Right lobe of liver (tissue), 6 donors: ENCODE data around the gene APOC3. TPM values are rescaled to one million over a fixed set of nuclear protein-coding genes. Genes with fewer than 3 reads are reported as not detected.

Experiments used
- ATAC-seq, 4 donors: fragments of 200-7000 bp; cut with Tn5 transposase; one replicate each; pipeline ENCODE4 v1.9.1; 2020; ENCODE audit warnings: mild to moderate bottlenecking in 4 of 4, moderate library complexity in 4 of 4
- DNase-seq, 3 donors: peaks; one replicate each; pipeline ENCODE4 v3.0.0-alpha.2; 2020
- H3K27ac ChIP-seq, 3 donors: fragments of 200-600 bp; one replicate each; pipeline ENCODE4 v1.8.0; 2022
- H3K27me3 ChIP-seq, 2 donors: fragments of 200-600 bp; one replicate each; pipeline ENCODE4 v1.8.0; 2022
- H3K36me3 ChIP-seq, 4 donors: fragments of 200-600 bp; sonication (generic) in 1 of 4; one replicate each; pipeline versions ENCODE4 v1.5.1 to v1.8.0; 2017 to 2022; ENCODE audit warnings: control low read depth in 1 of 4
- H3K4me1 ChIP-seq, 4 donors: fragments of 200-600 bp; sonication (generic) in 1 of 4; one replicate each; pipeline versions ENCODE4 v1.5.1 to v1.8.0; 2017 to 2022; ENCODE audit warnings: control low read depth in 1 of 4
- H3K4me3 ChIP-seq, 3 donors: fragments of 200-600 bp; one replicate each; pipeline ENCODE4 v1.8.0; 2022
- H3K9me3 ChIP-seq, 4 donors: fragments of 200-600 bp; sonication (generic) in 1 of 4; one replicate each; pipeline versions ENCODE4 v1.5.1 to v1.8.0; 2017 to 2022; ENCODE audit warnings: control low read depth in 1 of 4
- CTCF ChIP-seq, 4 donors: fragments of 200-600 bp in 3 of 4; fragments of 450-650 bp in 1 of 4; IDR thresholded peaks; one replicate each; pipeline versions ENCODE4 v1.5.1 to v1.8.0; 2016 to 2022; ENCODE audit warnings: antibody characterized with exemption in 4 of 4, mild to moderate bottlenecking in 2 of 4
- POLR2A ChIP-seq: fragments of 450-650 bp; IDR thresholded peaks from one replicate; pipeline ENCODE4 v1.6.1; 2017; ENCODE audit warnings: antibody characterized with exemption, mild to moderate bottlenecking
- WGBS: methylation state at CpG from one replicate; pipeline ENCODE4 v1.1.6; 2018; ENCODE audit warnings: low coverage, low lambda C conversion rate; ENCODE audit not compliant: insufficient coverage; ENCODE audit errors: missing lambda C conversion rate; 5-methylcytosine and 5-hydroxymethylcytosine counted together
- intact Hi-C, 2 donors: fragments of 100-400 bp; cut with DNase I; formaldehyde crosslinking; loops; one replicate each; pipeline versions ENCODE4 v1.11.2 to v1.14.1; 2022
- total RNA-seq, 6 experiments: library from RNA; depleted of rRNA in 2 of 6; stranded (reverse); fragments of >200 nt in 2 of 6; fragmentation: NEBNext Ultra II Directional in 3 of 6; extraction: Animal tissue kit (Norgen Biotek cat#: 25700) in 3 of 6; gene quantifications; one replicate each; pipeline versions ENCODE4 v1.1.0 to v1.2.4, GENCODE V29; 2016 to 2023
- donor health status: DM: no; HTN: yes; CAD: no.
- donor health status: DM: no; HTN: no; CAD: no.
- donor health status: DM: no; HTN: no; CAD: no.
- donor health status: DM: no; HTN: yes; CAD: no.
- donor health status: DM: no; HTN: yes; CAD: no.

APOC3 gene
- total RNA-seq, 6 experiments from 2014 or later, result 4,225 to 15,106 (median 9,815) TPM

DNA sequence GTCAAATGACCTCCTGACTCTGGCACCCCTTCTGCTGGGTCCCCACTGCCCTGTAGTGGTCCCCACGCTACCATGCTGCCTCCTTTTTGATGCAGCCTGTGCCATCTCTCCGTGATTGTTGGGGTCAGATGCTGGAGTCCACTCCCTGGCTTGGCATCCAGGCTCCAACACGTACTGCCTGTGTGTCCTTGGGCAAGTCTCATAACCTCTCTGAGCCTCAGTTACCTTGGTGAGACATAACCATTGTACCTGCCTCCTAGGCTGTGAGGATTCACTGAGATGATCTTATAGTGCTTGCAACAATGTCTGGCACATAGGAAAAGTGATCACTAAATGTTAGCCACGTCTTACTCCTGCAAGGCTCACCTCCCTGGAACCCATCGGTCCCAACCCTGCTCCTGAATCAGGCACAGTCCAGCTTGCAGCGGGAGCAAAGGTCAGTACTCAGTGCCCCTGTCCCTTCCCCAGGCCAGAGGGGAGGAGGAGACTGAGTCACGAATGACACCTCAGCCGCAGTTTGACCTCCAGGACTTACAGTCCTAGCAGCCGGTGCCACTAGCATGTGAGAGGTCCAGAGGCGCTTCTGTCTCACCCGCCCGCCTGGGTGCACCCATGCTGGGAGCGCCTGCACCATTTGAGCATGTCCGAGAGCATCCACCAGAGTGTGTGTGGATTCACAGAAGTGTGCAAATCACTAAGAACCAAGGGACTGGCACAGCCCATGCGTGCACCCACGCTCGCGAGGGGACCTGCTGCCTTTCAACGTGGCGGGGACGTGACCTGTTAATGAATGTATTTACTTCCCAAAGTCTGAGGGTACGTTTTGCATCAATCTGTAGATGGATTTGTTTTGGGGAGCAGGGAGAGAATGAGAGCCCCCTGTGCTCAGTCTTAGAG, 3.6 kb upstream of the APOC3 start:
- TF ChIP-seq POLR2A (no peak), CTCF (IDR thresholded peaks at IDR 0.05) (peak in 1 of 4 donors; percentile 0)
- Histone ChIP-seq H3K4me3 (peak overlapping the region in 2 of 3 donors; percentile 16 to 35), H3K9me3 (no peaks in the 10 kb centered on the region), H3K27me3 (no peaks in the 10 kb centered on the region), H3K36me3 (no peaks in the 10 kb centered on the region), H3K27ac (peak overlapping the region; percentile 67 to 82 (median 70)), H3K4me1 (peaks cover 0 to 37% (median 17%) of the 10 kb centered on the region in 4 donors)
- 28% methylated on average over 10 of the region's 22 CpGs for WGBS
- peak; percentile 11 to 45 (median 30) for ATAC-seq
- intact Hi-C loops, result no loop called here
- DNase-seq, result peak; percentile 72 to 89 (median 81)

GRCh38 chr11:116826751-116827431, 2.8 kb upstream of the APOC3 start:
- peak overlapping the region in 2 of 3 donors; percentile 16 to 35 for H3K4me3 ChIP-seq
- ATAC-seq (peak; percentile 50 to 70 (median 54)), DNase-seq (peak; percentile 83 to 98 (median 94))
- peak overlapping the region; percentile 67 to 88 (median 70) for H3K27ac ChIP-seq
- H3K36me3 ChIP-seq, result no peaks in the 10 kb centered on the region
- no peaks in the 10 kb centered on the region for H3K27me3 ChIP-seq
- no CpG with 5 or more reads among the region's 9 CpGs for WGBS
- TF ChIP-seq POLR2A (peak; percentile 45), CTCF (IDR thresholded peaks at IDR 0.05) (no peak)
- intact Hi-C loops, result no loop called here
- H3K4me1 ChIP-seq, result peaks cover 0 to 37% (median 17%) of the 10 kb centered on the region in 4 donors
- no peaks in the 10 kb centered on the region for H3K9me3 ChIP-seq

DNA sequence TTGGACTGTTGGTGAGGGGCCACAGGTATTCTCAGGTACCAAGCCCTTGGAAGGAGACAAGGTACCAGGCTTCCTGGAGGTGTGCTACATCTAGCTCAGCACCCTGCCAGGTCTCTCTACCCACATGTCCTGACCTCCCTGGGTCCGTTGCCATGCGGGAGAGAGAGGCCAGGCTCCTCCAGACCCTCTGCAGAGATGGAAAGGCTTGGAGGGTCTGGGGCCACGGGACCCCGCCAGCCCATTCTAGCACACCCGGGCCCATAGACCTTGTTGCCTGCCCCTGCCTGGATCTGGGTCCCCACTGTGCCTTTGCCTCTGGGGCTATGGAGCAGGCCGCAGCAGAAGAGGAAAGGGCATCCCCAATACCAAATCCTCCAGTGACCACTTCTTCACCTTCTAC, 2.2 kb upstream of the APOC3 start:
- WGBS, result no CpG with 5 or more reads among the region's 6 CpGs
- Histone ChIP-seq H3K9me3 (no peaks in the 10 kb centered on the region), H3K36me3 (no peaks in the 10 kb centered on the region), H3K4me3 (peak overlapping the region in 1 of 3 donors; percentile 3), H3K4me1 (peaks cover 0 to 39% (median 17%) of the 10 kb centered on the region in 4 donors), H3K27ac (peak overlapping the region; percentile 28 to 88 (median 70)), H3K27me3 (no peaks in the 10 kb centered on the region)
- intact Hi-C loops, result no loop called here
- ATAC-seq (no peak), DNase-seq (no peak)
- TF ChIP-seq POLR2A, result no peak
- TF ChIP-seq CTCF (IDR thresholded peaks at IDR 0.05), result no peak

GRCh38 chr11:116828632-116829524, 829 bp upstream of the APOC3 start:
- H3K4me3 ChIP-seq, result peak overlapping the region; percentile 27 to 90 (median 81)
- 46% methylated on average over 10 of the region's 16 CpGs for WGBS
- no peaks in the 10 kb centered on the region for H3K36me3 ChIP-seq
- DNase-seq (peak; percentile 77 to 93 (median 87)), ATAC-seq (peak; percentile 44 to 57 (median 52))
- peak overlapping the region; percentile 74 to 88 (median 81) for H3K27ac ChIP-seq
- H3K9me3 ChIP-seq, result no peaks in the 10 kb centered on the region
- H3K4me1 ChIP-seq, result peaks cover 0 to 41% (median 17%) of the 10 kb centered on the region in 4 donors
- H3K27me3 ChIP-seq, result no peaks in the 10 kb centered on the region
- TF ChIP-seq POLR2A, result peak; percentile 34
- peak in 1 of 4 donors; percentile 2 for TF ChIP-seq CTCF (IDR thresholded peaks at IDR 0.05)
- intact Hi-C loops, result no loop called here
